K562 (cell line): ENCODE measurements around the gene SLC5A12. TPM values are rescaled to one million over a fixed set of nuclear protein-coding genes. Genes with fewer than 3 reads are reported as not detected.

Experiments used
- ATAC-seq: fragments of 200-7000 bp; cut with Tn5 transposase; 3 replicates; pipeline ENCODE4 v1.9.1; 2020; ENCODE audit warnings: moderate library complexity
- BruUV-seq: library from RNA; stranded (reverse); fragments of 400-500 nt; replicated peaks from 2 replicates; lab custom pipeline; 2021; lab: Mats Ljungman, UMichigan
- CTCF ChIA-PET: fragments of 300-600 bp; formaldehyde crosslinking; extraction: SDS; loops from one replicate; lab custom pipeline; 2021; ENCODE audit warnings: low intra/inter-chr PET ratio; lab: Yijun Ruan, JAX
- POLR2A ChIA-PET: fragments of 300-600, 350-650 bp; sonication (Branson Sonifier 250); formaldehyde crosslinking; extraction: SDS; loops from one replicate; lab custom pipeline; 2021; ENCODE audit warnings: antibody characterized with exemption, inconsistent platforms; lab: Yijun Ruan, JAX
- DNase-seq, 4 experiments: peaks; one replicate each; pipeline versions ENCODE4 v3.0.0 to v3.0.0-alpha.2; 2011 to 2018; ENCODE audit warnings: low spot score in 3 of 4, mixed read lengths in 3 of 4; ENCODE audit errors: extremely low read depth in 1 of 4
- FAIRE-seq: peaks from 2 replicates; lab custom pipeline; 2011; peaks lifted over from hg19 to GRCh38; lab: Jason Lieb, UNC
- H2AFZ ChIP-seq: 2 replicates; pipeline ENCODE4 v1.6.0; 2011; ENCODE audit warnings: low read depth, low read length, control low read depth, inconsistent platforms
- H3K27ac ChIP-seq: fragments of 200-600 bp; 3 replicates; pipeline ENCODE4 v1.8.0; 2011; ENCODE audit warnings: low read depth, mild to moderate bottlenecking, control low read depth, inconsistent platforms, low read length, moderate library complexity, mixed read lengths; ENCODE audit errors: extremely low read depth
- H3K27me3 ChIP-seq, 2 experiments: fragments of 300-600 bp in 1 of 2; 2 replicates in 1 of 2; 3 replicates in 1 of 2; pipeline versions ENCODE4 v1.6.0 to v1.8.0; 2011; ENCODE audit warnings: inconsistent platforms in 2 of 2, low read length in 2 of 2, mild to moderate bottlenecking in 1 of 2, mixed read lengths in 1 of 2, moderate library complexity in 1 of 2; ENCODE audit not compliant: control insufficient read depth in 2 of 2, insufficient read depth in 2 of 2
- H3K36me3 ChIP-seq: fragments of 300-600 bp; 3 replicates; pipeline ENCODE4 v1.8.0; 2011; ENCODE audit warnings: mild to moderate bottlenecking, low read length, inconsistent platforms; ENCODE audit not compliant: control insufficient read depth, insufficient read depth
- H3K4me1 ChIP-seq, 2 experiments: fragments of 200-600 bp in 1 of 2; replicated peaks in 1 of 2; 2 replicates in 1 of 2; 3 replicates in 1 of 2; pipeline versions ENCODE4 v1.5.1 to v1.8.0; 2011; ENCODE audit warnings: inconsistent platforms in 2 of 2, low read length in 2 of 2, mild to moderate bottlenecking in 1 of 2, mixed read lengths in 1 of 2, moderate library complexity in 1 of 2; ENCODE audit not compliant: control insufficient read depth in 2 of 2, insufficient read depth in 2 of 2
- H3K4me2 ChIP-seq: 2 replicates; pipeline ENCODE4 v1.6.1; 2011; ENCODE audit warnings: low read length, control low read depth, inconsistent platforms, mixed read lengths; ENCODE audit not compliant: insufficient read depth
- H3K4me3 ChIP-seq: fragments of 200-600 bp; sonication (generic), shearing (Covaris generic); 2 replicates; pipeline ENCODE4 v1.5.1; 2016; ENCODE audit warnings: control low read depth, inconsistent platforms
- H3K79me2 ChIP-seq: fragments of 200-600 bp; 3 replicates; pipeline ENCODE4 v1.8.0; 2011; ENCODE audit warnings: low read length, inconsistent platforms; ENCODE audit not compliant: control insufficient read depth, insufficient read depth
- H3K9ac ChIP-seq, 2 experiments: 2 replicates each; pipeline versions ENCODE4 v1.6.0 to v1.6.1; 2011; ENCODE audit warnings: low read depth in 2 of 2, low read length in 2 of 2, control low read depth in 1 of 2, inconsistent platforms in 1 of 2, mild to moderate bottlenecking in 1 of 2, mixed read lengths in 1 of 2; ENCODE audit not compliant: insufficient read depth in 1 of 2
- H3K9me1 ChIP-seq: one replicate; pipeline ENCODE4 v1.6.0; 2011; ENCODE audit warnings: inconsistent platforms, mild to moderate bottlenecking, low read length, moderate library complexity; ENCODE audit not compliant: control insufficient read depth, insufficient read depth
- H3K9me3 ChIP-seq: replicated peaks from 2 replicates; pipeline ENCODE4 v1.5.1; 2011; ENCODE audit warnings: low read depth, low read length, inconsistent platforms; ENCODE audit not compliant: control insufficient read depth, insufficient read depth
- H4K20me1 ChIP-seq: replicated peaks from 2 replicates; pipeline ENCODE4 v1.6.1; 2011; ENCODE audit warnings: low read length, inconsistent platforms, mixed read lengths; ENCODE audit not compliant: control insufficient read depth, insufficient read depth
- HDAC6 ChIP-seq: IDR thresholded peaks from 2 replicates; pipeline ENCODE4 v1.6.1; 2012; ENCODE audit warnings: low read depth, mild to moderate bottlenecking, control low read depth, inconsistent platforms, low read length, moderate library complexity
- POLR2AphosphoS5 ChIP-seq: IDR thresholded peaks from 2 replicates; pipeline ENCODE4 v1.6.1; 2011; ENCODE audit warnings: mild to moderate bottlenecking, low read depth, low read length, moderate library complexity; ENCODE audit not compliant: control insufficient read depth, insufficient read depth
- PURB ChIP-seq: sonication (generic); formaldehyde crosslinking; IDR thresholded peaks from 2 replicates; pipeline ENCODE4 v1.9.0; 2021; ENCODE audit warnings: low read depth, mild to moderate bottlenecking, missing genetic modification reagents
- RAD21 ChIP-seq, 2 experiments: fragments of 250-450 bp in 1 of 2; fragments of 450-650 bp in 1 of 2; sonication (Bioruptor Pico) in 1 of 2; formaldehyde crosslinking in 1 of 2; IDR thresholded peaks in 1 of 2; conservative IDR thresholded peaks in 1 of 2; 2 replicates each; pipeline versions ENCODE4 v1.4.0 to v1.8.0; 2020 to 2022; ENCODE audit warnings: mild to moderate bottlenecking in 2 of 2, moderate library complexity in 1 of 2
- RFX5 ChIP-seq: IDR thresholded peaks from 2 replicates; pipeline ENCODE4 v1.6.1; 2011; ENCODE audit warnings: low read depth, mild to moderate bottlenecking, improper control_type of control experiment, low read length
- TEAD4 ChIP-seq, 2 experiments: sonication (generic) in 1 of 2; formaldehyde crosslinking in 1 of 2; IDR thresholded peaks; 2 replicates each; pipeline versions ENCODE4 v1.6.1 to v1.8.0; 2012 to 2022; ENCODE audit warnings: borderline replicate concordance in 1 of 2, inconsistent platforms in 1 of 2, low read length in 1 of 2, mild to moderate bottlenecking in 1 of 2, missing genetic modification reagents in 1 of 2
- ZC3H11A ChIP-seq: IDR thresholded peaks from 2 replicates; pipeline ENCODE4 v1.6.1; 2012; ENCODE audit warnings: low read depth, low read length, improper control_type of control experiment
- ZNF12 ChIP-seq: sonication (generic); formaldehyde crosslinking; IDR thresholded peaks from 2 replicates; pipeline ENCODE4 v1.4.0; 2020; ENCODE audit warnings: mild to moderate bottlenecking, missing genetic modification reagents
- in situ Hi-C: fragments of 300-500 bp; cut with MboI; formaldehyde crosslinking; loops from 4 replicates; pipeline ENCODE4 v1.15.0; 2018; ENCODE audit warnings: inconsistent platforms, mixed read lengths
- intact Hi-C: fragments of 100-400 bp; cut with micrococcal nuclease; formaldehyde crosslinking; loops from 2 replicates; pipeline ENCODE4 v1.14.2; 2022
- polyA plus RNA-seq, 8 experiments: library from polyadenylated mRNA; depleted of rRNA in 4 of 8; stranded (reverse) in 5 of 8; unstranded in 3 of 8; fragments of >200 nt; fragmentation: Nextera tagmentation in 2 of 8; fragmentation: Illumina TruSeq in 1 of 8; extraction: Ambion mirVana in 2 of 8; extraction: Trizol in 1 of 8; gene quantifications; 2 replicates each; pipeline versions ENCODE4 v1.2.1 to v1.2.3, GENCODE V29; 2011 to 2014; ENCODE audit warnings: inconsistent platforms in 1 of 8, missing spikeins in 1 of 8
- total RNA-seq, 7 experiments: library from RNA; depleted of rRNA in 6 of 7; stranded (reverse); fragments of >200 nt in 6 of 7; fragmentation: Illumina TruSeq in 2 of 7; extraction: Trizol in 2 of 7; gene quantifications; 2 replicates each; pipeline versions ENCODE4 v1.2.1 to v1.2.3, GENCODE V29; 2011 to 2021; ENCODE audit warnings: low replicate concordance in 1 of 7
- TF ChIP-seq, protein P1 (sequence below): fragments of 450-650 bp; formaldehyde crosslinking; IDR thresholded peaks from 2 replicates; pipeline ENCODE4 v1.4.0; 2022; ENCODE audit warnings: missing genetic modification characterization
- TF ChIP-seq, protein P2 (sequence below): fragments of 450-650 bp; IDR thresholded peaks from 2 replicates; pipeline ENCODE4 v1.6.1; 2016; ENCODE audit warnings: missing biosample characterization, missing genetic modification characterization
- TF ChIP-seq, protein P3 (sequence below), 3 experiments: fragments of 200-800 bp in 1 of 3; fragments of 250-450 bp in 1 of 3; fragments of 450-650 bp in 1 of 3; sonication (Bioruptor Pico) in 1 of 3; sonication (Bioruptor generic) in 1 of 3; formaldehyde crosslinking in 1 of 3; IDR thresholded peaks; 2 replicates each; pipeline versions ENCODE4 v1.6.1 to v1.8.0; 2016 to 2022; ENCODE audit warnings: mild to moderate bottlenecking in 2 of 3, missing genetic modification characterization in 2 of 3, missing compliant biosample characterization in 1 of 3, moderate library complexity in 1 of 3

Gene SLC5A12
- total and polyA plus RNA-seq, 9 of the 15 experiments (the other 6 are each of a cell fraction or from before 2014, with no cell fraction given): 0.03 to 0.16 (median 0.06) TPM; not detected in 5

DNA sequence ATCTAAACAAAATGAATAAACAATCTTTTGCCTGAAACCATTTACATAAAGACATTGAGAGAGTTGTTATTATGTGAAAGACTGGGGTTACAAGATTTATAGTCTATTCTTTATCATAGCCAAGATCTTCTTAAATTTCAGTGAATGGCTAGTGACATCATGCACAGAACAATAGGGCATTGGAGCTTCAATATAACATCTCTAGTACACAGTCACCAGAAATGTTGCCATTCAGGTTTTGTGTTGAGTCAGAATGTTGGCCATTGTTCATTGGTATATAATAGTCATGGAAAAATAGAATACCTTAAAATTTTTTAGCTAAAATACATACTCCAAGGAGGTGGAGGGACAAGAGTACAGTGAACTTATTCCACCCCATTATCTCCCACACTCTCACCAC is 44.3 kb downstream of the SLC5A12 start:
- H3K4me1 ChIP-seq: no peaks in the 10 kb centered on the region
- ATAC-seq: no peak
- no peak for DNase-seq
- no peaks in the 10 kb centered on the region for H3K9me1 ChIP-seq
- TF ChIP-seq PURB (CRISPR knock-in tag) (no peak), HDAC6 (no peak), ZC3H11A (no peak), ZNF12 (CRISPR knock-in tag) (no peak), TEAD4 (IDR thresholded peaks at IDR 0.05; ENCODE audit: low read length) (no peak), TEAD4 (CRISPR knock-in tag; IDR thresholded peaks at IDR 0.05; ENCODE audit: borderline replicate concordance) (no peak), POLR2AphosphoS5 (no peak), RAD21 (CRISPR knock-in tag; conservative IDR thresholded peaks at IDR 0.05 in 1 of 2, IDR thresholded peaks at IDR 0.05 in 1 of 2) (no peak), RFX5 (no peak)
- TF ChIP-seq, protein P1, sequence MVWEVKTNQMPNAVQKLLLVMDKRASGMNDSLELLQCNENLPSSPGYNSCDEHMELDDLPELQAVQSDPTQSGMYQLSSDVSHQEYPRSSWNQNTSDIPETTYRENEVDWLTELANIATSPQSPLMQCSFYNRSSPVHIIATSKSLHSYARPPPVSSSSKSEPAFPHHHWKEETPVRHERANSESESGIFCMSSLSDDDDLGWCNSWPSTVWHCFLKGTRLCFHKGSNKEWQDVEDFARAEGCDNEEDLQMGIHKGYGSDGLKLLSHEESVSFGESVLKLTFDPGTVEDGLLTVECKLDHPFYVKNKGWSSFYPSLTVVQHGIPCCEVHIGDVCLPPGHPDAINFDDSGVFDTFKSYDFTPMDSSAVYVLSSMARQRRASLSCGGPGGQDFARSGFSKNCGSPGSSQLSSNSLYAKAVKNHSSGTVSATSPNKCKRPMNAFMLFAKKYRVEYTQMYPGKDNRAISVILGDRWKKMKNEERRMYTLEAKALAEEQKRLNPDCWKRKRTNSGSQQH (CRISPR knock-in tag): no peak
- TF ChIP-seq, protein P2, sequence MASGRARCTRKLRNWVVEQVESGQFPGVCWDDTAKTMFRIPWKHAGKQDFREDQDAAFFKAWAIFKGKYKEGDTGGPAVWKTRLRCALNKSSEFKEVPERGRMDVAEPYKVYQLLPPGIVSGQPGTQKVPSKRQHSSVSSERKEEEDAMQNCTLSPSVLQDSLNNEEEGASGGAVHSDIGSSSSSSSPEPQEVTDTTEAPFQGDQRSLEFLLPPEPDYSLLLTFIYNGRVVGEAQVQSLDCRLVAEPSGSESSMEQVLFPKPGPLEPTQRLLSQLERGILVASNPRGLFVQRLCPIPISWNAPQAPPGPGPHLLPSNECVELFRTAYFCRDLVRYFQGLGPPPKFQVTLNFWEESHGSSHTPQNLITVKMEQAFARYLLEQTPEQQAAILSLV (tag): no peak
- TF ChIP-seq, protein P3, sequence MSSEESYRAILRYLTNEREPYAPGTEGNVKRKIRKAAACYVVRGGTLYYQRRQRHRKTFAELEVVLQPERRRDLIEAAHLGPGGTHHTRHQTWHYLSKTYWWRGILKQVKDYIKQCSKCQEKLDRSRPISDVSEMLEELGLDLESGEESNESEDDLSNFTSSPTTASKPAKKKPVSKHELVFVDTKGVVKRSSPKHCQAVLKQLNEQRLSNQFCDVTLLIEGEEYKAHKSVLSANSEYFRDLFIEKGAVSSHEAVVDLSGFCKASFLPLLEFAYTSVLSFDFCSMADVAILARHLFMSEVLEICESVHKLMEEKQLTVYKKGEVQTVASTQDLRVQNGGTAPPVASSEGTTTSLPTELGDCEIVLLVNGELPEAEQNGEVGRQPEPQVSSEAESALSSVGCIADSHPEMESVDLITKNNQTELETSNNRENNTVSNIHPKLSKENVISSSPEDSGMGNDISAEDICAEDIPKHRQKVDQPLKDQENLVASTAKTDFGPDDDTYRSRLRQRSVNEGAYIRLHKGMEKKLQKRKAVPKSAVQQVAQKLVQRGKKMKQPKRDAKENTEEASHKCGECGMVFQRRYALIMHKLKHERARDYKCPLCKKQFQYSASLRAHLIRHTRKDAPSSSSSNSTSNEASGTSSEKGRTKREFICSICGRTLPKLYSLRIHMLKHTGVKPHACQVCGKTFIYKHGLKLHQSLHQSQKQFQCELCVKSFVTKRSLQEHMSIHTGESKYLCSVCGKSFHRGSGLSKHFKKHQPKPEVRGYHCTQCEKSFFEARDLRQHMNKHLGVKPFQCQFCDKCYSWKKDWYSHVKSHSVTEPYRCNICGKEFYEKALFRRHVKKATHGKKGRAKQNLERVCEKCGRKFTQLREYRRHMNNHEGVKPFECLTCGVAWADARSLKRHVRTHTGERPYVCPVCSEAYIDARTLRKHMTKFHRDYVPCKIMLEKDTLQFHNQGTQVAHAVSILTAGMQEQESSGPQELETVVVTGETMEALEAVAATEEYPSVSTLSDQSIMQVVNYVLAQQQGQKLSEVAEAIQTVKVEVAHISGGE (CRISPR knock-in tag; IDR thresholded peaks at IDR 0.05): no peak
- ChIA-PET CTCF (no interaction called here), POLR2A (no interaction called here)
- BruUV-seq: no TSS peak
- no peak overlapping the region for H2AFZ ChIP-seq
- no peaks in the 10 kb centered on the region for H3K27me3 ChIP-seq
- no peak overlapping the region for H3K27ac ChIP-seq
- no peak for FAIRE-seq
- in situ Hi-C loops: no loop called here
- H3K9ac ChIP-seq: no peak overlapping the region
- intact Hi-C loops: no loop called here
- no peak overlapping the region for H3K4me2 ChIP-seq
- H3K36me3 ChIP-seq: no peaks in the 10 kb centered on the region
- H3K79me2 ChIP-seq: no peaks in the 10 kb centered on the region
- H3K9me3 ChIP-seq: no peaks in the 10 kb centered on the region
- H4K20me1 ChIP-seq: no peaks in the 10 kb centered on the region
- no peak overlapping the region for H3K4me3 ChIP-seq
